Muscle layer of duodenum (tissue), 2 donors: Measurements from ENCODE around the gene ME2.

Experiments used
- H3K27ac ChIP-seq: one replicate; pipeline ENCODE4 v1.7.0; 2013; ENCODE audit warnings: mild to moderate bottlenecking, low read length
- H3K27me3 ChIP-seq: one replicate; pipeline ENCODE4 v1.7.0; 2013; ENCODE audit warnings: low read depth, mild to moderate bottlenecking, control low read depth, low read length
- H3K36me3 ChIP-seq, 2 donors: one replicate each; pipeline ENCODE4 v1.7.0; 2013; ENCODE audit warnings: low read length in 2 of 2, control low read depth in 1 of 2, mild to moderate bottlenecking in 1 of 2; ENCODE audit not compliant: insufficient read depth in 2 of 2, control insufficient read depth in 1 of 2
- H3K4me1 ChIP-seq, 2 donors: one replicate each; pipeline ENCODE4 v1.7.0; 2013; ENCODE audit warnings: low read length in 2 of 2, mild to moderate bottlenecking in 2 of 2, control low read depth in 1 of 2, moderate library complexity in 1 of 2; ENCODE audit not compliant: insufficient read depth in 2 of 2, control insufficient read depth in 1 of 2
- H3K4me3 ChIP-seq, 2 donors: one replicate each; pipeline ENCODE4 v1.7.0; 2013; ENCODE audit warnings: low read length in 2 of 2, low read depth in 1 of 2, mild to moderate bottlenecking in 1 of 2
- H3K9me3 ChIP-seq, 2 donors: one replicate each; pipeline ENCODE4 v1.7.0; 2013; ENCODE audit warnings: low read length in 2 of 2, control low read depth in 1 of 2, mild to moderate bottlenecking in 1 of 2; ENCODE audit not compliant: control insufficient read depth in 1 of 2
- donor health status: healthy.

Gene ME2

DNA sequence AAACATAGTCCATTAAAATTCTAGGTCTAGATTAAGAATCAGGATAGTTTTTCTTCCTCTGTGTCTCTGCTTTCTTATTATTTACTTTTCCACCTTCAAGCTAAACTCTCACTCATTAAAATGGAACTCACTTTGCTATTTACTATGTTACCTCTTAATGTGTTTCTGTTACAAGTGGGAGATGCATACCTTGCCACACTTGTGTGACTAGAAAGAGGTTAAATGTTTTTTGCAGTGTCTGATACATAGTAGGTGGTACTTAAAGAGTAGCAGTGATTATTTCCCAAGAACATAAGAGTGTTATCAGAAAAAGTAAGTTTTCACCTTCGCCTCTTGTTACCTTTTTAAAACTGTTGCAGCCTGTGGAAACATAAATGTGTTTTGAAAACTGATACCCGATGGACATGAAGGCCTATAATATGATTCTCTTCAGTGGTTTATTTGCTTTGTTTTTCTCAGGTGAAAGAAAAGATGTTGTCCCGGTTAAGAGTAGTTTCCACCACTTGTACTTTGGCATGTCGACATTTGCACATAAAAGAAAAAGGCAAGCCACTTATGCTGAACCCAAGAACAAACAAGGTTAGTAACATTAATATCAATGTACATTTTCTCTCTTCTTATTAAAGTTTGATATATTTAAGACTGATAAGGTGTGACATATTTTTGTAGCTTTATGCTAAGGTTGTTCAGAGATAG is 16.6 kb downstream of the ME2 start:
- H3K4me3 ChIP-seq, result no peak overlapping the region
- H3K36me3 ChIP-seq, result peaks cover 9 to 18% of the 10 kb centered on the region in 2 donors
- H3K4me1 ChIP-seq, result no peaks in the 10 kb centered on the region
- no peaks in the 10 kb centered on the region for H3K9me3 ChIP-seq
- H3K27me3 ChIP-seq, result no peaks in the 10 kb centered on the region
- no peak overlapping the region for H3K27ac ChIP-seq

DNA sequence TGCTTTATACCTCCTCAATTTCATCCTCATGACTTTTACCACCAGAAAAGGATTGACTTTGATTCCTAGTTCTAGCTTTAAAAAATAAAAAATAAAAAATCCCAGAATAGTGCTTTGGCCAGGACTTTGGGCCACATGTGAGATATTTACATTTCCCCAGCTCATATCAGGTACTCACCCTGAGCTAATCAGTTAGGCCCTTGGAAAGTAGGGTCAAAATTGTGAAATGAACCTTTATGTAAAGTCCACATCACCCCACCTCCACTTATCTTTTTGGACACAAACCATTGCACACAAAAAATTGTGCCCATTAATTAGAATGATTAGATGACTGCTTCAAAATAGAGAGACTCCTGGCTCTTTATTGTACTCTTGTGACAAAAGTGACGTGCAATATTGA is 17.2 kb downstream of the ME2 start:
- H3K27ac ChIP-seq, result no peak overlapping the region
- H3K27me3 ChIP-seq, result no peaks in the 10 kb centered on the region
- no peaks in the 10 kb centered on the region for H3K9me3 ChIP-seq
- H3K36me3 ChIP-seq, result peaks cover 9 to 18% of the 10 kb centered on the region in 2 donors
- no peaks in the 10 kb centered on the region for H3K4me1 ChIP-seq
- H3K4me3 ChIP-seq, result no peak overlapping the region

DNA sequence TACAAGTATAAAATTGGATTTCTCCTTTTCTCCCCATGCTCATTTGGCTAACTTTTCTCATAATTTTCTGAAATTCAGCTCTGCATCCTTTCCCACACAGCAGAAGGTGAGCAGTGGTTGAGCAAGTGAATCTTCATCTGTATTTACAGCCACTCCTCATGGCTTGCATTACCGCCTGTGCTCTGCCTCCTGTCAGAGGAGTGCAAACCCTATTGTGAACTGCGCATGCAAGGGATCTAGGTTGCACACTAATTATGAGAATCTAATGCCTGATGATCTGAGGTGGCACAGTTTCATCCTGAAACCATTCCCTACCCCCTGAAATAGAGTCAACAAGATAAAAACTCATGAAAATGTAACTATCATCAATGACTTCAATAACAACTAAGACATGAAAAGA is 20.0 kb downstream of the ME2 start:
- Histone ChIP-seq H3K4me1 (no peaks in the 10 kb centered on the region), H3K36me3 (peaks cover 9 to 18% of the 10 kb centered on the region in 2 donors), H3K27me3 (no peaks in the 10 kb centered on the region), H3K4me3 (no peak overlapping the region), H3K27ac (no peak overlapping the region), H3K9me3 (no peaks in the 10 kb centered on the region)

DNA sequence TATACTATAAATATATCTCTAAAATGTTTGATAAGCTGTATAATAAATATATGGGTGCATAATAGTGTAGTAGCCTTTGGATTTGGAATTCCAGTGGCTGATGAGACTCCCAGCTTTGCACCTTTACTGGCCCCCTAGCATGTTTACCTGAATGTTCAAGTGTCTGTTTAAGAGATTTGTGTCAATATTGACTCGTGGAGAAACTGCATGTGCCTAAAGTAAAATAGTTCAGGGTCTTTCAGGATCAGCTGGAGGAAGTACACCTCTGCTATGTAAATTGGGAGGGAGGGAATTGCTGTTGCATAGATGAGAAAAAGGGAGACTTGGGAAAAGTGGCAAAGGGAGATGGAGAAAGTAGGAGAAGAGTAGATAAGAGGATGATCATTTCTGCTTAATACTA is 23.9 kb downstream of the ME2 start:
- H3K27ac ChIP-seq, result no peak overlapping the region

DNA sequence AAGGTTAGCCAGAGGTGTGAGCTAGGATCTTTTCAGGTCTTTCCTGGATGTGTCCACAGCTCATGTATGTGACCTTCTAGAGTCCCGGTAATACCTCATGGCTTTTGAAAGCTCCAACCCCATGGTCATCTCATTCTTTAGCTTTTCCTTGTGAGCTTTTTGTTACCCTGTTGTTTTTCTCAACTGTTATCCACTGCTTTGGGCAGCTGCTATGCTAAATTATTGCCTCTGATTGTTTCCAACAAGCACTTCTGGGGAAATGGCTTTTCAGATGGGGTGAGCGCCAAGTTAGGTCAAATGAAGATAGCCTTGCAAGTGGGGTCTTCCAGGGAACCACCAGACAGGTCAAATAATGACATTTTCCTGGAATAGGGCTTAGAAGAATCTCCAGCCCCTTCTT is 27.9 kb downstream of the ME2 start:
- H3K4me1 ChIP-seq, result no peaks in the 10 kb centered on the region

More for the DNA sequence above, 23.9 kb downstream of the ME2 start:
- Histone ChIP-seq H3K9me3 (no peaks in the 10 kb centered on the region), H3K36me3 (peaks cover 0 to 22% of the 10 kb centered on the region in 2 donors), H3K27me3 (no peaks in the 10 kb centered on the region), H3K4me3 (no peak overlapping the region), H3K4me1 (no peaks in the 10 kb centered on the region)

DNA sequence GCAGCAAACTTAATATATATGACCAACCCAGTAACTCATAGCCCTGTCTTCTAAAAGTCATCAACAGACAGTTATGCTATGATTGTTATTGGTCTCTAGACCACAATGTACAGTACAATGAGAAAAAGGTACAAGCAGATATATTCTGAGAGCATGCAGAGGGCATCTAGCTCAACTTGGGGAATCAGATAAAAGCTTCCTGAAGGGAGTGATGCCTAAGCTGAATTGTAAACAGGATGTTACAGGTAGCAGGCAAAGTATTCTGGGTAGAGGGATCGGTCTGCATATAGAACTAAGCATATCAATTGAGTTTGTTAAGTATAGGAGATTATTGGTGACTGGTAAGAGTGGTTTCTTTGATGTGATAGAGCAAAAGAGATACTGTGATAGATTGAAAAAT is 30.3 kb downstream of the ME2 start:
- Histone ChIP-seq H3K27ac (no peak overlapping the region), H3K27me3 (no peaks in the 10 kb centered on the region), H3K4me3 (no peak overlapping the region), H3K4me1 (no peaks in the 10 kb centered on the region), H3K36me3 (peaks cover 23 to 49% of the 10 kb centered on the region in 2 donors), H3K9me3 (no peaks in the 10 kb centered on the region)

More for the DNA sequence above, 27.9 kb downstream of the ME2 start:
- Histone ChIP-seq H3K27me3 (no peaks in the 10 kb centered on the region), H3K4me3 (no peak overlapping the region), H3K27ac (no peak overlapping the region), H3K9me3 (no peaks in the 10 kb centered on the region), H3K36me3 (peaks cover 17 to 39% of the 10 kb centered on the region in 2 donors)

DNA sequence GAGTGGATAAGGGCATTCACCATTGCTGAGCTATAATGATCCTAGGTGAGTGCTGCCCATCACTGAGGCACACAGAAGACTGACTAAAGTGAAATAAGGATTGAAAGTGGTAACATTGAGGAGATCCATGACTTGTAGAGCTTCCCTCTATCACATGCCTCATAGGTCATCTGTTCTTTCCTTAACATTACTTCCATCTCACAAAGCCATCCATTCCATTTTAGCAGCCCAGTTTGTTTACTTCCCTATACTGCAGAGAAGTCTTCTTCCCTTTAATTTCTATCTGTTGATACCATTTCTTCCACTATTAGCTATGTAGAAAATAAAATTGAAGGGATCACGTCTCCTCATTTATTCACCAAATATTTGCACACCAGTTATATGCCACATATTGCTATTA is 32.1 kb downstream of the ME2 start:
- Histone ChIP-seq H3K36me3 (peaks cover 23 to 49% of the 10 kb centered on the region in 2 donors), H3K27ac (no peak overlapping the region), H3K9me3 (no peaks in the 10 kb centered on the region), H3K27me3 (no peaks in the 10 kb centered on the region), H3K4me3 (no peak overlapping the region), H3K4me1 (no peaks in the 10 kb centered on the region)

DNA sequence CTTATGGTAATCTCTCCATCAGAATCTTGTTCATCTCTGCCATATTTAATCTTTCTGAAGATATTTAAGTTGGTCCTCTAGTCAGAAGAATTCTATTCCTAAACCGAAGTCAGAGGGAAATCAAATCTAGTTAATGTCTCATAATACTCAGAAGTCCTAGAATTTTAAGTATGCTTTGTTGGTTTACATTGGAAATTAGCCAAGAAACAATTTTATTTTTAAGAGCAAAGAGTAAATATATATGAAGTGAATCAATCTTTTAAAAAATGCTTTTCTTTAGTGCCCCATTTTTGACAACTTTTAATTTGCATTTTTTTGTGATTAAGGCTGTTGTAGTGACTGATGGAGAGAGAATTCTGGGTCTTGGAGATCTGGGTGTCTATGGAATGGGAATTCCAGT is 38.1 kb downstream of the ME2 start:
- Histone ChIP-seq H3K4me3 (no peak overlapping the region), H3K27me3 (no peaks in the 10 kb centered on the region), H3K4me1 (no peaks in the 10 kb centered on the region), H3K27ac (no peak overlapping the region), H3K36me3 (peaks cover 25 to 29% of the 10 kb centered on the region in 2 donors), H3K9me3 (no peaks in the 10 kb centered on the region)

DNA sequence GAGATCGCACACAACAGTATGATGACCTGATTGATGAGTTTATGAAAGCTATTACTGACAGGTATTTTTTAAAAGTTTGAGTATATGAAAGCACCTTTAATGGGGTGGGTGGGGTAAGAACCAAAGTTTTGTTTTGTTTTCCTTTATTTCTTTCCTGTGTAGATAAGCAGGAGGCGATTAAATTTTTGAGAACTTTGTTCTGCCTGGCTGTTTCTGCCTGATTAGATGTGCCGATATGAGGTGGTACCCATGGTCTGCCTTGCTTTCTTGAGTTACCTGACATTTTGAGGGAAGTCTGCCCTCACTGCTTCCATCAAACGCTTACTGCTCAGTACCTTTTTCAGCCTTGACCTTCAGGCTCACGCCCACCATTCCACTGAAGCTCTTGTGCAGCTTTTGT is 39.2 kb downstream of the ME2 start:
- Histone ChIP-seq H3K27me3 (no peaks in the 10 kb centered on the region), H3K36me3 (peaks cover 30 to 36% of the 10 kb centered on the region in 2 donors), H3K4me1 (no peaks in the 10 kb centered on the region), H3K27ac (no peak overlapping the region), H3K4me3 (no peak overlapping the region), H3K9me3 (no peaks in the 10 kb centered on the region)

DNA sequence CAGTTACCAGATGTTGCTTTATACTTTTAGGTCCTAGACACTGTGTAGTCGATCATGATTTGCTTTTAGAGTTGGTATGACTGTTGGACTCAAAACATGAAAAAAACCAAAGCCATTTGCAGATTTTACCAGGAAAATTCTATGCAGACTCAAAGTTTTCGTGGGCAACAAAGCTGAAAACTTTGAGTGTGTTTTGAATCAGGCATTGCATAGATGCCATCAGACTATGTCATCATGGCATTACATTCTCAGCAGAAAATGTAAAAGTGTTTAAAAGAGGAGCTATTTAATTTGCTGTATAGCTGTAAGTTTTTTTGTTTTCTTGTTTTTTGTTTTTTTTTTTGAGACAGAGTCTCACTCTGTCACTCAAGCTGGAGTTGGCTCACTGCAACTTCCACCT is 45.5 kb downstream of the ME2 start:
- Histone ChIP-seq H3K36me3 (peaks cover 34 to 60% of the 10 kb centered on the region in 2 donors), H3K27ac (no peak overlapping the region), H3K4me3 (no peak overlapping the region), H3K4me1 (no peaks in the 10 kb centered on the region), H3K9me3 (no peaks in the 10 kb centered on the region), H3K27me3 (no peaks in the 10 kb centered on the region)

DNA sequence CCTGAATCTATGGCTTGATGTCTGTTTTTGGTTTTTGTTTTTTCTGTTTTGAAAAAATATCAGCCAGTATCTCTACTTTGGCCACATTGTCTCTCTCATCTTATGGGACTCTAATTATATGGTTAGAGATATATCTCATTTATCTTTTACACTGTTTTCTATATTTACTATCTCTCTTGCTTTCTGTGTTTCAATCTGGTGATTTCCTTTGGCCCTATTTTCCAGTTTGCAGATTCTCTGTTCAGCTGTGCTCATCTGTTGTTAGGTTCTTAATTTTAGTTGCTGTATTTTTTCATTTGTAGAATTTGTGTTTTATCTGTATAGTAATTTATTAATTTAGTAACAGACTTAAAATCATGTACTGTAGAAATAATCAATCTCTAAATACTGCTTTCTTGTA is 47.6 kb downstream of the ME2 start:
- H3K4me1 ChIP-seq, result no peaks in the 10 kb centered on the region
- peaks cover 31 to 46% of the 10 kb centered on the region in 2 donors for H3K36me3 ChIP-seq
- H3K27me3 ChIP-seq, result no peaks in the 10 kb centered on the region

DNA sequence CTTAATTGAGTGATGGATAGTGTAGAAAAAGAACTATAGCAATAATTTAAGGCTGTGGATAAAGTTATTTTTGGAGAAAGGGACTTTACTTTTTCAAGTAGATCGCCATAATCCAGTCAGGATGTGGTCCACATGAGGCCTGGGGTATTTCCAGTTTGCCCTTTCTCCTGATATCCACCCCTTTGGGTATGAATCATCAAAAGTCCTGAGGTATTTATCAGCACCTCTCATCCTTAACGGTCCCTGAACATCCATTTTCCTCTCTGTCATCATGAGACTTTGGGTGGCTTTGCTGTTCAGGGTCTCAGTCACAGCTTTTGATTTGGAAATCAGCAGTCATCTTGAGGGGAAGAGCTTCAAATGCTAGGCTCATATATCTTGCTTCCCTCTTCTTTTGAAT is 49.6 kb downstream of the ME2 start:
- Histone ChIP-seq H3K9me3 (no peaks in the 10 kb centered on the region), H3K4me1 (no peaks in the 10 kb centered on the region), H3K27me3 (no peaks in the 10 kb centered on the region), H3K27ac (no peak overlapping the region), H3K4me3 (no peak overlapping the region), H3K36me3 (peaks cover 20 to 39% of the 10 kb centered on the region in 2 donors)

More for the DNA sequence above, 47.6 kb downstream of the ME2 start:
- H3K4me3 ChIP-seq, result no peak overlapping the region
- no peak overlapping the region for H3K27ac ChIP-seq
- no peaks in the 10 kb centered on the region for H3K9me3 ChIP-seq
